Panc1 (cell line): Measurements from ENCODE around the gene ERG.

Experiments used
- SIN3A ChIP-seq: IDR thresholded peaks from 2 replicates; pipeline ENCODE4 v1.6.1; 2012; ENCODE audit warnings: low read depth, mild to moderate bottlenecking, low read length, moderate library complexity, borderline replicate concordance; ENCODE audit not compliant: insufficient read depth
- TCF7L2 ChIP-seq: IDR thresholded peaks from 2 replicates; pipeline ENCODE4 v1.6.1; 2011; ENCODE audit warnings: mild to moderate bottlenecking, low read depth, low read length, inconsistent platforms
- TF ChIP-seq, protein P1 (sequence below): fragments of 450-650 bp; IDR thresholded peaks from 2 replicates; pipeline ENCODE4 v1.5.1; 2017; ENCODE audit warnings: mild to moderate bottlenecking

DNA sequence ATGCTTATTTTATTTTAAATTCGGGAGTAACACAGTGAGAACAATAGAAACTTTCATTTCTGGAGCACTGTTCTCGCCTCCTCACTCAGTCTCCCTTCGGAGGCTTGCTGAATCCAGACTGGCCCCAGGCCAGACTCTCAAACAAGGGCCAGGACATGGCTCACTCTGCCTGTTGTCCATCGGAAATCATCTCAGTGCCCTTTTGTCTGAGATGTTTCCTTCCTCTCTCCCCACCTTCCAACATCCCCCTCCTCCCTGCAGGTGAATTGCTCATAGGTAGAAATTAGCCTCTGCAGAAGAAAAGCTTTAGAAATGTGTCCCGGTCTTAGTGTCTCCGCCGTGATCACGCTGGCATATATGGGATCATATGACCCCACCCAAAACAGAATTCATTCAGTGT is 55.2 kb downstream of the ERG start:
- TF ChIP-seq, protein P1, sequence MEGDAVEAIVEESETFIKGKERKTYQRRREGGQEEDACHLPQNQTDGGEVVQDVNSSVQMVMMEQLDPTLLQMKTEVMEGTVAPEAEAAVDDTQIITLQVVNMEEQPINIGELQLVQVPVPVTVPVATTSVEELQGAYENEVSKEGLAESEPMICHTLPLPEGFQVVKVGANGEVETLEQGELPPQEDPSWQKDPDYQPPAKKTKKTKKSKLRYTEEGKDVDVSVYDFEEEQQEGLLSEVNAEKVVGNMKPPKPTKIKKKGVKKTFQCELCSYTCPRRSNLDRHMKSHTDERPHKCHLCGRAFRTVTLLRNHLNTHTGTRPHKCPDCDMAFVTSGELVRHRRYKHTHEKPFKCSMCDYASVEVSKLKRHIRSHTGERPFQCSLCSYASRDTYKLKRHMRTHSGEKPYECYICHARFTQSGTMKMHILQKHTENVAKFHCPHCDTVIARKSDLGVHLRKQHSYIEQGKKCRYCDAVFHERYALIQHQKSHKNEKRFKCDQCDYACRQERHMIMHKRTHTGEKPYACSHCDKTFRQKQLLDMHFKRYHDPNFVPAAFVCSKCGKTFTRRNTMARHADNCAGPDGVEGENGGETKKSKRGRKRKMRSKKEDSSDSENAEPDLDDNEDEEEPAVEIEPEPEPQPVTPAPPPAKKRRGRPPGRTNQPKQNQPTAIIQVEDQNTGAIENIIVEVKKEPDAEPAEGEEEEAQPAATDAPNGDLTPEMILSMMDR = no peak
- TF ChIP-seq TCF7L2 (no peak), SIN3A (no peak)
